ENCODE results near the gene UNC93A. TPM values are rescaled to one million over a fixed set of nuclear protein-coding genes. Genes with fewer than 3 reads are reported as not detected.
"Not testable (repeated sequence)": the region's sequence is repeated elsewhere in the genome, so short reads cannot be mapped to it uniquely, and the experiment has no call there.

UNC93A gene
- total and polyA plus RNA-seq, 2 experiments from 2014 or later = 38.8 to 66.6 TPM

GRCh38 chr6:167247814-167248595 is 43.1 kb upstream of the UNC93A start:
- no peaks in the 10 kb centered on the region for H3K79me2 ChIP-seq
- H3K4me1 ChIP-seq (ENCODE audit: insufficient read depth) = no peaks in the 10 kb centered on the region
- no peaks in the 10 kb centered on the region for H3K9me3 ChIP-seq (ENCODE audit: low read depth)
- no peak overlapping the region for H2AFZ ChIP-seq
- TF ChIP-seq EZH2phosphoT487 (IDR thresholded peaks at IDR 0.05; ENCODE audit: low read depth, severe bottlenecking, unreplicated experiment) (no peak), CTCF (IDR thresholded peaks at IDR 0.05; ENCODE audit: poor library complexity) (no peak), EZH2 (IDR thresholded peaks at IDR 0.05; ENCODE audit: borderline replicate concordance) (no peak)
- no peak overlapping the region for H3K4me2 ChIP-seq
- WGBS (ENCODE audit: low lambda C conversion rate, missing lambda C conversion rate) = 82% methylated on average over 24 of the region's 24 CpGs
- no peaks in the 10 kb centered on the region for H4K20me1 ChIP-seq (ENCODE audit: insufficient read depth, poor library complexity, severe bottlenecking)
- no peaks in the 10 kb centered on the region for H3K27me3 ChIP-seq
- no peak overlapping the region for H3K27ac ChIP-seq
- no peak for DNase-seq (ENCODE audit: low spot score)
- H3K36me3 ChIP-seq (replicated peaks; ENCODE audit: insufficient read depth, low read depth) = no peaks in the 10 kb centered on the region
- no peaks in the 10 kb centered on the region for H3K9me2 ChIP-seq (replicated peaks; ENCODE audit: insufficient read depth)
- no peak overlapping the region for H3K4me3 ChIP-seq

- H3K36me3 ChIP-seq (replicated peaks; ENCODE audit: insufficient read depth, low read depth); H2AFZ ChIP-seq; H4K20me1 ChIP-seq (ENCODE audit: insufficient read depth, poor library complexity, severe bottlenecking); H3K27ac ChIP-seq; H3K27me3 ChIP-seq; H3K4me1 ChIP-seq (ENCODE audit: insufficient read depth); H3K4me2 ChIP-seq; H3K9me3 ChIP-seq (ENCODE audit: low read depth); H3K4me3 ChIP-seq; H3K79me2 ChIP-seq; DNase-seq (ENCODE audit: low spot score); H3K9me2 ChIP-seq (replicated peaks; ENCODE audit: insufficient read depth): not testable (repeated sequence)
- WGBS (ENCODE audit: low lambda C conversion rate, missing lambda C conversion rate) = 87% methylated on average over 14 of the region's 14 CpGs
These were observed 42.1 kb upstream of the UNC93A start for GRCh38 chr6:167248878-167249455.

GRCh38 chr6:167252271-167252670 is 38.8 kb upstream of the UNC93A start:
- DNase-seq (ENCODE audit: low spot score) = no peak
- Histone ChIP-seq H3K36me3 (replicated peaks; ENCODE audit: insufficient read depth, low read depth) (no peaks in the 10 kb centered on the region), H3K9me2 (replicated peaks; ENCODE audit: insufficient read depth) (no peaks in the 10 kb centered on the region), H3K4me1 (ENCODE audit: insufficient read depth) (no peaks in the 10 kb centered on the region), H3K27me3 (no peaks in the 10 kb centered on the region), H2AFZ (no peak overlapping the region), H3K27ac (no peak overlapping the region), H3K4me3 (no peak overlapping the region), H4K20me1 (ENCODE audit: insufficient read depth, poor library complexity, severe bottlenecking) (no peaks in the 10 kb centered on the region), H3K9me3 (ENCODE audit: low read depth) (no peaks in the 10 kb centered on the region), H3K4me2 (no peak overlapping the region), H3K79me2 (no peaks in the 10 kb centered on the region)
- 93% methylated on average over 1 of the region's 1 CpG for WGBS (ENCODE audit: low lambda C conversion rate, missing lambda C conversion rate)
- no peak for TF ChIP-seq EZH2 (IDR thresholded peaks at IDR 0.05; ENCODE audit: borderline replicate concordance)
- TF ChIP-seq EZH2phosphoT487 (IDR thresholded peaks at IDR 0.05; ENCODE audit: low read depth, severe bottlenecking, unreplicated experiment) = no peak
- no peak for TF ChIP-seq CTCF (IDR thresholded peaks at IDR 0.05; ENCODE audit: poor library complexity)

GRCh38 chr6:167255918-167256553 is 35.1 kb upstream of the UNC93A start:
- H4K20me1 ChIP-seq (ENCODE audit: insufficient read depth, poor library complexity, severe bottlenecking) = no peaks in the 10 kb centered on the region
- no peaks in the 10 kb centered on the region for H3K36me3 ChIP-seq (replicated peaks; ENCODE audit: insufficient read depth, low read depth)
- H3K79me2 ChIP-seq = no peaks in the 10 kb centered on the region
- H3K9me2 ChIP-seq (replicated peaks; ENCODE audit: insufficient read depth) = no peaks in the 10 kb centered on the region
- H2AFZ ChIP-seq = no peak overlapping the region
- DNase-seq (ENCODE audit: low spot score) = no peak
- TF ChIP-seq EZH2 (IDR thresholded peaks at IDR 0.05; ENCODE audit: borderline replicate concordance) = no peak
- TF ChIP-seq CTCF (IDR thresholded peaks at IDR 0.05; ENCODE audit: poor library complexity) = no peak
- TF ChIP-seq EZH2phosphoT487 (IDR thresholded peaks at IDR 0.05; ENCODE audit: low read depth, severe bottlenecking, unreplicated experiment) = no peak
- no peak overlapping the region for H3K4me2 ChIP-seq
- H3K4me3 ChIP-seq = no peak overlapping the region
- no peak overlapping the region for H3K27ac ChIP-seq
- H3K4me1 ChIP-seq (ENCODE audit: insufficient read depth) = no peaks in the 10 kb centered on the region
- no peaks in the 10 kb centered on the region for H3K27me3 ChIP-seq
- no peaks in the 10 kb centered on the region for H3K9me3 ChIP-seq (ENCODE audit: low read depth)
- WGBS (ENCODE audit: low lambda C conversion rate, missing lambda C conversion rate) = 88% methylated on average over 11 of the region's 11 CpGs

All from hepatocyte (in vitro differentiated cells).